HCT116 (cell line): Measurements from ENCODE around the gene SSNA1. TPM values are rescaled to one million over a fixed set of nuclear protein-coding genes. Genes with fewer than 3 reads are reported as not detected.

Experiments
- CEBPB ChIP-seq: IDR thresholded peaks from 2 replicates; pipeline ENCODE4 v1.6.1; 2012; ENCODE audit warnings: low read depth
- EGR1 ChIP-seq: IDR thresholded peaks from 2 replicates; pipeline ENCODE4 v1.6.1; 2012; ENCODE audit warnings: low read depth
- ELF1 ChIP-seq: IDR thresholded peaks from 2 replicates; pipeline ENCODE4 v1.6.1; 2012; ENCODE audit warnings: low read depth, borderline replicate concordance
- EZH2 ChIP-seq: fragments of 200-600 bp; sonication (generic); IDR thresholded peaks from 2 replicates; pipeline ENCODE4 v1.6.1; 2017; ENCODE audit warnings: antibody characterized with exemption, mixed run types
- FOSL1 ChIP-seq: IDR thresholded peaks from 2 replicates; pipeline ENCODE4 v1.6.1; 2012; ENCODE audit warnings: low read depth
- JUND ChIP-seq: IDR thresholded peaks from 2 replicates; pipeline ENCODE4 v1.6.1; 2012
- POLR2A ChIP-seq: IDR thresholded peaks from 2 replicates; pipeline ENCODE4 v1.7.0; 2011; ENCODE audit warnings: borderline replicate concordance; ENCODE audit not compliant: insufficient read depth, insufficient read length; ENCODE audit errors: extremely low read depth
- SIN3A ChIP-seq: IDR thresholded peaks from 2 replicates; pipeline ENCODE4 v1.6.1; 2012; ENCODE audit warnings: low read depth
- SRF ChIP-seq: IDR thresholded peaks from 2 replicates; pipeline ENCODE4 v1.6.1; 2012; ENCODE audit warnings: low read depth
- YY1 ChIP-seq: IDR thresholded peaks from 2 replicates; pipeline ENCODE4 v1.6.1; 2011; ENCODE audit warnings: low read length, low read depth, moderate library complexity, mild to moderate bottlenecking; ENCODE audit not compliant: insufficient replicate concordance; ENCODE audit errors: extremely low read depth
- ZNF274 ChIP-seq: fragments of 200-500 bp; sonication (Bioruptor generic); IDR thresholded peaks from 2 replicates; pipeline ENCODE4 v1.6.1; 2014; ENCODE audit warnings: mild to moderate bottlenecking, low read depth, low read length, inconsistent platforms
- total RNA-seq: library from RNA; stranded (reverse); gene quantifications from one replicate; pipeline ENCODE4 v1.2.1, GENCODE V29; 2021; ENCODE audit not compliant: unreplicated experiment
- TF ChIP-seq, protein P1 (sequence below): IDR thresholded peaks from 2 replicates; pipeline ENCODE4 v1.6.1; 2012; ENCODE audit warnings: low read depth
- TF ChIP-seq, protein P2 (sequence below): IDR thresholded peaks from 2 replicates; pipeline ENCODE4 v1.6.1; 2012

The SSNA1 gene
- total RNA-seq, 1 experiment from 2014 or later, result 84.7 TPM

DNA sequence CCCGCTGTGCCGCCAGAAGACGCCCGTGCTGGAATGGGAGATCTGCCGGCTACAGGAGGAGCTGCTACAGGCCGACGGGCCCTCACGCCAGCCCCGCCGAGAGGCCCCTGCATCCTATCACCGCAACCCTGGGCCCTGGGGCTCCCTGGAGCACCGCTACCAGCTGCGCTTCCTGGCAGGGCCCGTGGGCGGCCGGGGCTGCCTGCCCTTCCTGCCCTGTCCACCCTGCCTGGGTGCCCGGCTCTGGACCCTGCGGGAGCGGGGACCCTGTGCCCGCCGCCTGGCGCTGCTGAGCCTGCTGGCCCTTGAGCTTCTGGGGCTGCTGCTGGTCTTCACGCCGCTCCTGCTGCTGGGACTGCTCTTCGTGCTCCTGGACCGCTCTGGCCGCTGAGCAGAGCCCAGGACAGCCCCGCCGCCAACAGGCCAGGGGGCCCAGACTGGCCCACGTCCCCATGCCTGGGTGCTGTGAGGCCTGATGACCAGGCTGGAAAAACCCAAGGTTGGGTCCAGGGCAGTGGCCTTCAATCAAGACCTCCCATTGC is 29.8 kb downstream of the SSNA1 start (continued):
- TF ChIP-seq, protein P1, sequence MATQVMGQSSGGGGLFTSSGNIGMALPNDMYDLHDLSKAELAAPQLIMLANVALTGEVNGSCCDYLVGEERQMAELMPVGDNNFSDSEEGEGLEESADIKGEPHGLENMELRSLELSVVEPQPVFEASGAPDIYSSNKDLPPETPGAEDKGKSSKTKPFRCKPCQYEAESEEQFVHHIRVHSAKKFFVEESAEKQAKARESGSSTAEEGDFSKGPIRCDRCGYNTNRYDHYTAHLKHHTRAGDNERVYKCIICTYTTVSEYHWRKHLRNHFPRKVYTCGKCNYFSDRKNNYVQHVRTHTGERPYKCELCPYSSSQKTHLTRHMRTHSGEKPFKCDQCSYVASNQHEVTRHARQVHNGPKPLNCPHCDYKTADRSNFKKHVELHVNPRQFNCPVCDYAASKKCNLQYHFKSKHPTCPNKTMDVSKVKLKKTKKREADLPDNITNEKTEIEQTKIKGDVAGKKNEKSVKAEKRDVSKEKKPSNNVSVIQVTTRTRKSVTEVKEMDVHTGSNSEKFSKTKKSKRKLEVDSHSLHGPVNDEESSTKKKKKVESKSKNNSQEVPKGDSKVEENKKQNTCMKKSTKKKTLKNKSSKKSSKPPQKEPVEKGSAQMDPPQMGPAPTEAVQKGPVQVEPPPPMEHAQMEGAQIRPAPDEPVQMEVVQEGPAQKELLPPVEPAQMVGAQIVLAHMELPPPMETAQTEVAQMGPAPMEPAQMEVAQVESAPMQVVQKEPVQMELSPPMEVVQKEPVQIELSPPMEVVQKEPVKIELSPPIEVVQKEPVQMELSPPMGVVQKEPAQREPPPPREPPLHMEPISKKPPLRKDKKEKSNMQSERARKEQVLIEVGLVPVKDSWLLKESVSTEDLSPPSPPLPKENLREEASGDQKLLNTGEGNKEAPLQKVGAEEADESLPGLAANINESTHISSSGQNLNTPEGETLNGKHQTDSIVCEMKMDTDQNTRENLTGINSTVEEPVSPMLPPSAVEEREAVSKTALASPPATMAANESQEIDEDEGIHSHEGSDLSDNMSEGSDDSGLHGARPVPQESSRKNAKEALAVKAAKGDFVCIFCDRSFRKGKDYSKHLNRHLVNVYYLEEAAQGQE, result no peak
- TF ChIP-seq JUND (no peak), ZNF274 (no peak), POLR2A (no peak), ELF1 (no peak), SIN3A (no peak), FOSL1 (no peak), CEBPB (no peak), EZH2 (no peak), YY1 (no peak), EGR1 (no peak), SRF (no peak)
- TF ChIP-seq, protein P2, sequence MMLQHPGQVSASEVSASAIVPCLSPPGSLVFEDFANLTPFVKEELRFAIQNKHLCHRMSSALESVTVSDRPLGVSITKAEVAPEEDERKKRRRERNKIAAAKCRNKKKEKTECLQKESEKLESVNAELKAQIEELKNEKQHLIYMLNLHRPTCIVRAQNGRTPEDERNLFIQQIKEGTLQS, result no peak
